Measurements from ENCODE around the gene SLC4A2.

SLC4A2 gene

DNA sequence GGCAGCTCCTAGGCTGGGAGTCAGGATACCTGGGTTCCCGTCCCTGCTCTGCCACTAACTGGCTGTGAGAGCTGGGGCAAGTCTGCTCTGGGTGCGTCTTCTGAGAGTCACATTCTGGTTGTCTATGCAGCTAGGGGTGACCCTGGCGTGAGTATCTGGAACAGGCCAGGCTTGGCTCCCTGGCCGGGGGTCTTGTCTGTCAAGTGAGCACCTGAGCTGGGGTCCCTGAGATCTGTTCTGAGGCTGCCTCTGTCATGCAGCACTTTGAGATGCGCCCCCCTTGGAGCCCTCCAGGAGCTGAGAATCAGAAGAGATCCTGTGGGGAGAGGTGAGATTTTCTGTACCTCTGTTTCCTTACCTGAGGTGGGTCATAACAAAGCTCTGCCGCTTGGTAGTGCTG is 34.4 kb downstream of the SLC4A2 start:
- Histone ChIP-seq H3K36me3 (ENCODE audit: control insufficient read depth in 4 of 4, insufficient read depth in 4 of 4, low read length in 3 of 4) (peaks cover 0 to 17% (median 3%) of the 10 kb centered on the region in 4 experiments), H3K9me3 (ENCODE audit: control extremely low read depth in 1 of 5, control insufficient read depth in 4 of 5, insufficient read depth in 2 of 5, low read depth in 1 of 5, low read length in 4 of 5) (no peaks in the 10 kb centered on the region), H3K27ac (ENCODE audit: insufficient read depth in 1 of 2, low read depth in 1 of 2, low read length in 2 of 2, poor library complexity in 1 of 2, severe bottlenecking in 2 of 2) (no peak overlapping the region), H3K4me1 (ENCODE audit: control extremely low read depth in 1 of 4, control insufficient read depth in 4 of 4, insufficient read depth in 4 of 4, low read length in 3 of 4) (peaks cover 0 to 18% (median 13%) of the 10 kb centered on the region in 4 experiments), H3K27me3 (replicated peaks in 2 of 5; ENCODE audit: control insufficient read depth in 4 of 5, insufficient read depth in 5 of 5, low read length in 4 of 5) (no peaks in the 10 kb centered on the region), H3K4me3 (ENCODE audit: control insufficient read depth in 1 of 7, extremely low read depth in 1 of 7, insufficient read depth in 4 of 7, low read depth in 2 of 7, low read length in 6 of 7) (no peak overlapping the region)
- ChIA-PET CTCF (interaction anchor here (0.8 to 14.4 kb wide), 6 partner anchors 8 to 28 kb away, joined by 3 to 219 read pairs (median 6); no protein-coding TSS in a partner anchor), POLR2A (no interaction called here)
- no peak for DNase-seq
- 92% methylated on average over 5 of the region's 6 CpGs for WGBS (ENCODE audit: insufficient coverage)

DNA sequence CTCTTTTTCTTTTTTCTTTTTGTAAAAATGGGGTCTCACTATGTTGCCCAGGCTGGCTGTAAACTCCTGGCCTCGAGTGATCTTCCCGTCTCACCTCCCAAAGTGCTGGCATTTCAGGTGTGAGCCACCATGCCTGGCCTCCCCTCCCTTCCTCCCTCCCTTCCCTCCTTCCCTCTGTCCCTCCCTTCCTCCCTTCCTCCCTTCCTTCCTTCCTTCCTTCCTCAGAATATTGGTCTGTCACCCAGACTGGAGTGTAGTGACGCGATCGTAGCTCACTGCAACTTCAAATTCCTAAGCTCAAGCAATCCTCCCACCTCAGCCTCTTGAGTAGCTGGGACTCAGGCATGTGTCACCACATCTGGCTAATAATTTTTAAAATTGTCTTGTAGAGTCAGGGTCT is 35.3 kb downstream of the SLC4A2 start:
- no peak overlapping the region for H3K4me3 ChIP-seq (ENCODE audit: control insufficient read depth in 1 of 7, extremely low read depth in 1 of 7, insufficient read depth in 4 of 7, low read depth in 2 of 7, low read length in 6 of 7)
- H3K9me3 ChIP-seq (ENCODE audit: control extremely low read depth in 1 of 5, control insufficient read depth in 4 of 5, insufficient read depth in 2 of 5, low read depth in 1 of 5, low read length in 4 of 5): no peaks in the 10 kb centered on the region
- no peak for DNase-seq
- CTCF ChIA-PET: interaction anchor here (0.7 to 14.4 kb wide), 9 partner anchors 9 to 276 kb away, joined by 3 to 219 read pairs (median 4); no protein-coding TSS in a partner anchor
- peaks cover 0 to 17% (median 3%) of the 10 kb centered on the region in 4 experiments for H3K36me3 ChIP-seq (ENCODE audit: control insufficient read depth in 4 of 4, insufficient read depth in 4 of 4, low read length in 3 of 4)
- WGBS (ENCODE audit: insufficient coverage): 95% methylated on average over 5 of the region's 5 CpGs
- H3K27ac ChIP-seq (ENCODE audit: insufficient read depth in 1 of 2, low read depth in 1 of 2, low read length in 2 of 2, poor library complexity in 1 of 2, severe bottlenecking in 2 of 2): no peak overlapping the region
- H3K27me3 ChIP-seq (replicated peaks in 2 of 5; ENCODE audit: control insufficient read depth in 4 of 5, insufficient read depth in 5 of 5, low read length in 4 of 5): no peaks in the 10 kb centered on the region
- H3K4me1 ChIP-seq (ENCODE audit: control extremely low read depth in 1 of 4, control insufficient read depth in 4 of 4, insufficient read depth in 4 of 4, low read length in 3 of 4): peaks cover 0 to 9% (median 4%) of the 10 kb centered on the region in 4 experiments
- POLR2A ChIA-PET: no interaction called here

DNA sequence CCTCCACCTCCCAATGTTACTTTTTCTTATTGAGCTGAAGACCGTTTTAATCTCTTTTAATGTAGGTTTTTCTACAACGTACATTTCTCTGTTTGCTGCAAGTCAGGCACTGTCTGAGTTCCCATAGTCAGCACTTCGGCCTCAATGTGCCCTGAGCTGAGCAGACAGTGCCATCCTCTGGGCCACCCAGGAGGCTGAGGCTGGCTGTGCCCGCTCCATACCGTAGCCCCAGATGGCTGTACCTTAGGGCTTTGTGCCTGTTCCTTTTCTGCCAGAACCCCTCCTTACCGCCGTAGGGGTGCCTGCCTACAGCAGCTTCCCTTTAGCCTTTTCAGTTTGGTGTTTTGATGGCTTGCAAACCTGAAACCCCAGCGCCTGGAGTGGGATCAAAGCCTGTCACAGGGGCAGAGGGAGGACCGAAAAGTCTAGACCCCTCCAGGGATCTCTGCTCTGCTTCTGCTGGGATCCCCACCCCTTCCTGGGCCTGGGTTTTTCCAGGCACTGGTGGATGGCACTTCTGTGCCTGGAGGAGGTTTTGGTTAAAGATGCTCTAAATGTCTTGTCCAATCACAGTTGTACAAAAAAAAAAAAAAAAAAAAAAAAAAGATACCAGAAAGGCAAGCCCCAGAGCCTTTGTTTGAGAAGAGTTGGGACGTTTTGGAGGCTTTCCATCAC is 35.9 kb downstream of the SLC4A2 start:
- no peak for DNase-seq
- Histone ChIP-seq H3K9me3 (ENCODE audit: control extremely low read depth in 1 of 5, control insufficient read depth in 4 of 5, insufficient read depth in 2 of 5, low read depth in 1 of 5, low read length in 4 of 5) (no peaks in the 10 kb centered on the region), H3K4me3 (ENCODE audit: control insufficient read depth in 1 of 7, extremely low read depth in 1 of 7, insufficient read depth in 4 of 7, low read depth in 2 of 7, low read length in 6 of 7) (no peak overlapping the region), H3K4me1 (ENCODE audit: control extremely low read depth in 1 of 4, control insufficient read depth in 4 of 4, insufficient read depth in 4 of 4, low read length in 3 of 4) (peaks cover 0 to 3% (median under 1%) of the 10 kb centered on the region in 4 experiments), H3K36me3 (ENCODE audit: control insufficient read depth in 4 of 4, insufficient read depth in 4 of 4, low read length in 3 of 4) (peaks cover 0 to 17% (median 3%) of the 10 kb centered on the region in 4 experiments), H3K27ac (ENCODE audit: insufficient read depth in 1 of 2, low read depth in 1 of 2, low read length in 2 of 2, poor library complexity in 1 of 2, severe bottlenecking in 2 of 2) (no peak overlapping the region), H3K27me3 (replicated peaks in 2 of 5; ENCODE audit: control insufficient read depth in 4 of 5, insufficient read depth in 5 of 5, low read length in 4 of 5) (no peaks in the 10 kb centered on the region)
- ChIA-PET POLR2A (no interaction called here), CTCF (interaction anchor here (0.9 to 14.4 kb wide), 8 partner anchors 9 to 82 kb away, joined by 3 to 219 read pairs (median 4); no protein-coding TSS in a partner anchor)
- 92% methylated on average over 9 of the region's 10 CpGs for WGBS (ENCODE audit: insufficient coverage)

DNA sequence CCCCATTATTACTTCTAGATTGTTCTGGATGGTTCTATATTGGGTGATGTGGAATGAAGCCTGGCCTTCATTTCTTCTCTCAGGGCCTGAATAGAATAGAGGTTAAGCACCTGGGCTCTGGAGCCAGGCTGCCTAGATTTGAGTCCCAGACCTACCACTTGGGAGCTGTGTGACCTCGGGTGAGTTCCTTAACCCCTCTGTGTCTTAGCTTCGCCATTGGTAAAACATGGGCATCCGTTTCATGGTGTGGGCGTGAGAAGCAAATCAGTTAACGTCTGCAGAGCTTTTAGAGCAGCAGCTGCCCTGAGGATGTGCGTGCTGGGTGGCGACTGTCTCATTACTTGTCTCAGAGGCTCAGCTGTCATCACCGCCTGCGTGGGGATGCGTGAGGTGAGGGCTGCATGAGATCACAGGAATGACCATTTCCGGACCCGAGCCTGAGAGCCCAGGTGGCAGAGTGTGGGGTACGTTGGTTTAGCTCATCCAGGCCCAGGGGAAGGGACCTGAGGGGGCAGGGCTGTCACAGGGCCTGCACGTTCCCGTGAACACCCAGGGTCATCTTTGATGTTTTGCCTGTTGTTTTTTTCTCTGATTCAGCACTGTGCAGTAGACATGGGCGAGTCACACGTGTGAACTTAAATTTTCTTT is 36.6 kb downstream of the SLC4A2 start:
- WGBS (ENCODE audit: insufficient coverage): 97% methylated on average over 16 of the region's 17 CpGs
- Histone ChIP-seq H3K36me3 (ENCODE audit: control insufficient read depth in 4 of 4, insufficient read depth in 4 of 4, low read length in 3 of 4) (peaks cover 0 to 17% (median 3%) of the 10 kb centered on the region in 4 experiments), H3K27ac (ENCODE audit: insufficient read depth in 1 of 2, low read depth in 1 of 2, low read length in 2 of 2, poor library complexity in 1 of 2, severe bottlenecking in 2 of 2) (no peak overlapping the region), H3K4me1 (ENCODE audit: control extremely low read depth in 1 of 4, control insufficient read depth in 4 of 4, insufficient read depth in 4 of 4, low read length in 3 of 4) (peaks cover 0 to 2% (median 1%) of the 10 kb centered on the region in 4 experiments), H3K9me3 (ENCODE audit: control extremely low read depth in 1 of 5, control insufficient read depth in 4 of 5, insufficient read depth in 2 of 5, low read depth in 1 of 5, low read length in 4 of 5) (no peaks in the 10 kb centered on the region), H3K4me3 (ENCODE audit: control insufficient read depth in 1 of 7, extremely low read depth in 1 of 7, insufficient read depth in 4 of 7, low read depth in 2 of 7, low read length in 6 of 7) (no peak overlapping the region), H3K27me3 (replicated peaks in 2 of 5; ENCODE audit: control insufficient read depth in 4 of 5, insufficient read depth in 5 of 5, low read length in 4 of 5) (no peaks in the 10 kb centered on the region)
- no peak for DNase-seq
- ChIA-PET CTCF (interaction anchor here (1.0 to 14.4 kb wide), 5 partner anchors 8 to 28 kb away, joined by 3 to 219 read pairs (median 4); no protein-coding TSS in a partner anchor), POLR2A (no interaction called here)

DNA sequence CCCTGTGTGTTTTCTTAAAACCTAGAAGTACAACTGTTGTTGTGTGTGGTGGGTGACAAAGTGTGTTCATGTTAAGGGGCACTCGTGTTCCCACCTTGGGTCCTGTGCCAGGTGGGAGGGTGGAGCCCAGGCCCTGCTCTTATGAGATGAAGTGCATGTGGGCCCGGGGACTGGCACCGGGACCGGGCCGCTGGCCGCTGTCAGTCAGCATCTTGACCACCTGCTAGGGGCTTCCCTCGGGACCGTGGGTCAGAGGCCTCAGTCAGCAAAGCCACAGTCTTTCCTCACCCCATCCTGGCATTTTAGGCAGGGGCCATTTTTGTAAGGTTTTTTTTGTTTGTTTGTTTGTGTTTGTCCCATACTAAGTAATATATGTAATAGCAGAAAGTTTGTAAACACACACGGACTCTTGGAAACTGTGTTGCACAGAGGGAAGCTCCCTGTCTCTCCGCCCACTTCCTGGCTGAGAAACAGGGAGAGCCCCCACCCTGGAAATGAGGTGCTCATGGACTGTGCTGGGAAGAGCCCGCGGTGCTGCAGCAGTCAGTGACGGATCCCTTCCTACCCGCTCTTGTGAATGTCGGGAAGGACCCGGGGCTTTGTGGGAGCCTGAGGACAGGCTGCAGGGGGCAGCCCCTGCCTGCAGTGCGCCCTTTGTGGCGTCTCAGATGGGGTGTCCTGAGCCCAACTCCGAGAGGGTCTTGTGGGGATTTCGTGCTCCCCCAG is 40.3 kb downstream of the SLC4A2 start:
- H3K27me3 ChIP-seq (replicated peaks in 2 of 5; ENCODE audit: control insufficient read depth in 4 of 5, insufficient read depth in 5 of 5, low read length in 4 of 5): no peaks in the 10 kb centered on the region
- POLR2A ChIA-PET: no interaction called here
- CTCF ChIA-PET: interaction anchor here (1.1 to 3.5 kb wide), 3 partner anchors 12 to 25 kb away, joined by 3 to 24 read pairs (median 4); no protein-coding TSS in a partner anchor
- peaks cover 0 to 12% (median 5%) of the 10 kb centered on the region in 4 experiments for H3K4me1 ChIP-seq (ENCODE audit: control extremely low read depth in 1 of 4, control insufficient read depth in 4 of 4, insufficient read depth in 4 of 4, low read length in 3 of 4)
- peaks cover 0 to 3% (median 0%) of the 10 kb centered on the region in 4 experiments for H3K36me3 ChIP-seq (ENCODE audit: control insufficient read depth in 4 of 4, insufficient read depth in 4 of 4, low read length in 3 of 4)
- H3K9me3 ChIP-seq (ENCODE audit: control extremely low read depth in 1 of 5, control insufficient read depth in 4 of 5, insufficient read depth in 2 of 5, low read depth in 1 of 5, low read length in 4 of 5): no peaks in the 10 kb centered on the region
- no peak overlapping the region for H3K27ac ChIP-seq (ENCODE audit: insufficient read depth in 1 of 2, low read depth in 1 of 2, low read length in 2 of 2, poor library complexity in 1 of 2, severe bottlenecking in 2 of 2)
- WGBS (ENCODE audit: insufficient coverage): 97% methylated on average over 18 of the region's 20 CpGs
- DNase-seq: no peak
- H3K4me3 ChIP-seq (ENCODE audit: control insufficient read depth in 1 of 7, extremely low read depth in 1 of 7, insufficient read depth in 4 of 7, low read depth in 2 of 7, low read length in 6 of 7): no peak overlapping the region

DNA sequence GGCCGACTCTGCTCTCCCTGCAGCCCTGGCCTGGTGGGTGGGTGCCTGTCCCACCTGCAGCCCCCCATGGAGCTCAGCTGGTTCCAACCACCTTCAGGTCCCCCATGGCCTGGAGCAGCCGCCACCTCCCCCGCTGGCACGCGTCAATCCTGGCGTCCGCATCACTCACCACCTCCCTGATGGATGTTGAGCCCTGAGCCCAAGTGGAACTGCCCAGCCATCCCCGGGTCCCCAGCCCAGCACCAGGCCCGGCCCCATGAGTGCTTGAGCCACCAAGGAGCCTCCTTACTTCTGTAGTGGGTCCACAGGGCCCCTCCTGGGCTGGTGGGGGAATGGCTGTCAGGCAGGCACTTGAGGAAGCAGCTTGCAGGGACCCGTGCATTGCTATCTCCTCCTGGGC is 41.5 kb downstream of the SLC4A2 start:
- CTCF ChIA-PET: interaction anchor here (1.2 to 3.5 kb wide), 2 partner anchors 11 to 23 kb away, joined by 3 to 24 read pairs; no protein-coding TSS in a partner anchor
- POLR2A ChIA-PET: no interaction called here
- Histone ChIP-seq H3K4me3 (ENCODE audit: control insufficient read depth in 1 of 7, extremely low read depth in 1 of 7, insufficient read depth in 4 of 7, low read depth in 2 of 7, low read length in 6 of 7) (no peak overlapping the region), H3K9me3 (ENCODE audit: control extremely low read depth in 1 of 5, control insufficient read depth in 4 of 5, insufficient read depth in 2 of 5, low read depth in 1 of 5, low read length in 4 of 5) (no peaks in the 10 kb centered on the region), H3K27ac (ENCODE audit: insufficient read depth in 1 of 2, low read depth in 1 of 2, low read length in 2 of 2, poor library complexity in 1 of 2, severe bottlenecking in 2 of 2) (no peak overlapping the region), H3K36me3 (ENCODE audit: control insufficient read depth in 4 of 4, insufficient read depth in 4 of 4, low read length in 3 of 4) (peaks cover 0 to 4% (median 0%) of the 10 kb centered on the region in 4 experiments), H3K4me1 (ENCODE audit: control extremely low read depth in 1 of 4, control insufficient read depth in 4 of 4, insufficient read depth in 4 of 4, low read length in 3 of 4) (peaks cover 0 to 25% (median 11%) of the 10 kb centered on the region in 4 experiments), H3K27me3 (replicated peaks in 2 of 5; ENCODE audit: control insufficient read depth in 4 of 5, insufficient read depth in 5 of 5, low read length in 4 of 5) (no peaks in the 10 kb centered on the region)
- DNase-seq: no peak
- 98% methylated on average over 10 of the region's 10 CpGs for WGBS (ENCODE audit: insufficient coverage)

Data from common myeloid progenitor, CD34-positive (primary cell).